Fibroblast of the aortic adventitia (primary cell): ENCODE results near the gene HSPG2. TPM values are rescaled to one million over a fixed set of nuclear protein-coding genes. Genes with fewer than 3 reads are reported as not detected.

ENCODE experiments used
- DNase-seq: peaks from one replicate; pipeline ENCODE4 v3.0.0-alpha.2; 2010; ENCODE audit warnings: low read depth
- H3K4me3 ChIP-seq: 2 replicates; pipeline ENCODE4 v1.5.1; 2011; ENCODE audit warnings: low read depth, mild to moderate bottlenecking, control low read depth, low read length, moderate library complexity
- total RNA-seq: library from RNA; depleted of rRNA; stranded (reverse); fragments of >200 nt; gene quantifications from 2 replicates; pipeline ENCODE4 v1.2.3, GENCODE V29; 2012; ENCODE audit warnings: low replicate concordance
- TF ChIP-seq, protein P1 (sequence below): IDR thresholded peaks from 2 replicates; pipeline ENCODE4 v1.5.1; 2011; ENCODE audit warnings: mild to moderate bottlenecking, low read length, control low read depth, inconsistent platforms; ENCODE audit not compliant: insufficient read depth

Gene HSPG2
- total RNA-seq, 1 donor, result 164 TPM

DNA sequence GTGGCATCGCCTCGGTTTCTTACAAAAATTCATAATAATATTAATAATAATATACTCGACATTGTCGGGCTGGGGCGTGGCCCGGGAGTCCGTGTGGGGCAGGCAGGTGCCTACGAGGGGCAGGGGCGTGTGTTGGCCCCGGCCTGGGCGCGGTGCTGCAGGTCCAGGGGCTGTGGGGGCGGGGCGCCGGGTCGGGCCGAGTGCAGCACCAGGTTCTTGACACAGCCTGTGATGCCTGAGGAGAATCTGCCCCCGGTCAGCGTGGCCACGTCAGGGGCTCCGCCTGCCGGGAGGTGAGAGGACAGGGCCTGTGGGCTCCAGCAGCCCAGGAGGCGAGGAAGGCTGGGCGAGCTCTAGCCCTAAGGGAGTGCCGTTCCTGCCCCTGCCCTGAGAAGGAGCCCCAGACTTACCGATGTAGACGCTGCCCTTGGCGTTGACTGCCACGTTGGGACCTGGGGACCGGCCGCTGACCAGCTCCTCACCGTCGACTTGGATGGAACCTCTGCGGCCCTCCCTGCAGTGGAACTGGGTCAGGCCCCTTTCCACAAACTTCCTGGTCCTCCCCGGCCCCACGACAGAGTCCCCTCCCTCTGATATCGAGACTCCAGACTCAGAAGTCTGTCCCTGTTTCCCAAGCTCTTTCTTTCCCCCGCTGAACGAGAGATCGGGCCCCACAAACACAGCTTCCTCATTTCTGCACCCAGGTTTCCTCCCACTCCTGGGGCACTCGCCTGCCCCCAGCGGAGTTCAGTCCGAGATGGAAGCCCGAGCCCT lies 113.7 kb downstream of the HSPG2 start:
- DNase-seq, result no peak
- no peak overlapping the region for H3K4me3 ChIP-seq

DNA sequence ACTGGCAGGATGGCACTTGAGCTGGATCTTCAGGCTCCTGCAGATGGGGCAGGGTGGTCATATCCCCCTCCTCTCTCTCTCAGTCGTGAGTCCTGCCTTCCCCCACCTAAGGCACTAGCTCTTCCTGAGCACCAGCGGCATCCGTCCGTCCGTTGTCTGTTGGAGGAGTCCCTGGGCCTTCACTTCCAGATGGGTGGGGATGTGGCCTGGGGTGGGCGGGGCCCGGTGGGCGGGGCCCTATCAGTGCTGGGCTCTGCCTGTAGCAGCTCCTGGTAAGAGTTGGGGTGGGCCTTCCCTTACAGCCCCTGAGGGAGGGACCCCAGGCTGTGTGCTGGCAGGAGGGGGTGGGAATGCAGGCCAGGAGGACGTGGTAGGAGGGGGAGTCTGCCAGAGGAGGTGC lies 114.8 kb downstream of the HSPG2 start:
- TF ChIP-seq, protein P1, sequence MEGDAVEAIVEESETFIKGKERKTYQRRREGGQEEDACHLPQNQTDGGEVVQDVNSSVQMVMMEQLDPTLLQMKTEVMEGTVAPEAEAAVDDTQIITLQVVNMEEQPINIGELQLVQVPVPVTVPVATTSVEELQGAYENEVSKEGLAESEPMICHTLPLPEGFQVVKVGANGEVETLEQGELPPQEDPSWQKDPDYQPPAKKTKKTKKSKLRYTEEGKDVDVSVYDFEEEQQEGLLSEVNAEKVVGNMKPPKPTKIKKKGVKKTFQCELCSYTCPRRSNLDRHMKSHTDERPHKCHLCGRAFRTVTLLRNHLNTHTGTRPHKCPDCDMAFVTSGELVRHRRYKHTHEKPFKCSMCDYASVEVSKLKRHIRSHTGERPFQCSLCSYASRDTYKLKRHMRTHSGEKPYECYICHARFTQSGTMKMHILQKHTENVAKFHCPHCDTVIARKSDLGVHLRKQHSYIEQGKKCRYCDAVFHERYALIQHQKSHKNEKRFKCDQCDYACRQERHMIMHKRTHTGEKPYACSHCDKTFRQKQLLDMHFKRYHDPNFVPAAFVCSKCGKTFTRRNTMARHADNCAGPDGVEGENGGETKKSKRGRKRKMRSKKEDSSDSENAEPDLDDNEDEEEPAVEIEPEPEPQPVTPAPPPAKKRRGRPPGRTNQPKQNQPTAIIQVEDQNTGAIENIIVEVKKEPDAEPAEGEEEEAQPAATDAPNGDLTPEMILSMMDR, result no peak
- H3K4me3 ChIP-seq, result no peak overlapping the region
- no peak for DNase-seq

More for the DNA sequence above, 113.7 kb downstream of the HSPG2 start:
- TF ChIP-seq, protein P1, result no peak

DNA sequence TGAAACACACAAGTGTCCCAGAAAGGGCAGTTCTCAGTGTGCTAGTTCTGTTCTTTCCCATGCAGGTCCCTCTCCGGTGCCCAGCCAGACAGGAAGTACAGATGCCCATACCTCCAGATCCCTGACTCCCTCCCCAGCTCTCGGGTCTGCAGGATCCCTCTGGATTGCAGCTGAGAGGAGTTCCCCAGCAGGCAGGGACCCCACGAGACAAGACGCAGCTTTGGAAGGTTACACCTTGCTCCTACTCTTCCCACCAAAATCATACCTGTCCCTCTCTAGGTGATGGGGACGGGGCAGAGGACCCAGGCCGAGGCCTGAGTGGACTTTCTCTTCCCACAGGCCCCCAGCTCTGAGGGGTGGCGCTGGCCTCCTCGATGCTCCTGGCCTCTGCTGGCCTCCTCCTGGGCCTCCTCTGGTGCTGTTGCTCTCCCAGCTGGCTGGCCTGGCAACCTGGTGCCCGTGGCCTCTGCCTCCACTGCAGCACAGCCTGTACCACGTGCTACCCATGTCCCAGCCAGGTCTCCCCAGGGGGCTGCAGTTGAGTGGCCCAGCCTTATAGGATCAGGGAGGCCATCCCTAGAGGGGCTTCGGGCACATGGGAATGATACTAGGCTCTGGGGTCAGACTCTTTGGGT lies 115.6 kb downstream of the HSPG2 start:
- DNase-seq, result no peak
- TF ChIP-seq, protein P1, result no peak
- H3K4me3 ChIP-seq, result no peak overlapping the region

DNA sequence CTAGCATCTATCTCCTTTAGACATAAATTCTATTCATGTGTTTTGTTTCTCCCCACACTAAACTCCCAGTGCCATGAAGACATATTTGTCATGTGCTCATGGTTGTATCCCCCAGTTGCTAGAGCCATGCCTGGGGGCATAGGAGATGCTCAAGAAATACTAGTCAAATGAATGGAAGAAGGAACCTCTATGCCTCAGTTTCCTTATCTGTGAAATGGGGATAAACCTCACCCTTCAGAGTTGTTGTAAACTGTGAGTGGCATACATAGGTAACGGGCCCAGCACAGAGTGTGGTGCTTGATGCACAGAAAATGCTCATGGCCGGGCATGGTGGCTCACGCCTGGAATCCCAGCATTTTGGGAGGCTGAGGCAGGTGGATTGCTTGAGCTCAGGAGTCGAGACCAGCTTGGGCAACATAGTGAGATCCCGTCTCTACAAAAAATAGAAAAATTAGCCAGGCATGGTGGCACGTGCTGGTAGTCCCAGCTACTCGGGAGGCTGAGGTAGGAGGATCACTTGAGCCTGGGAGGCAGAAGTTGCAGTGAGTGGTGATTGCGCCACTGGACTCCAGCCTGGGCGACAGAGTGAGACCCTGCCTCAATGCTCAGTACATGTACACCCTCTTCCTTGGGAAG lies 116.4 kb downstream of the HSPG2 start:
- H3K4me3 ChIP-seq, result no peak overlapping the region
- DNase-seq, result no peak
- TF ChIP-seq, protein P1, result no peak

DNA sequence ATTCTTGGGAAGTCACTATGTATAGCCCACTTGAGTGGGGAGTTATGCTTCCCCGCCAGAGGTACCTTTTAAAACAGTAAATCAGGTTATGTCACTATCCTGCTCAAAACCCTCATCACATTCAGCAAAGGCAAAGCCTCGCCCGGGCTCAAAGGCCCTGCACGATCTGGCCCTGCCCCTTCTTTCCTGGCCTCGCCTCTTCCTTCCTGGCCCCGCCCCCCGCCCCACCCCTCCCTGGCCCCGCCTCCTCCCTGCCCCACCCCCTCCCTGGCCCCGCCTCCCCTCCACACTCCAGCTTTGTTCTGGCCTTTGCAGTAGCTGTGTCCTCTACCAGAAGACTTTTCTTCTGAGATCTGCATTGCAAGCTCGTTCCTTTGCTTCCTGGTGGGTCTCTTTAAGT lies 118.5 kb downstream of the HSPG2 start:
- TF ChIP-seq, protein P1, result no peak
- peak; percentile 20 for DNase-seq
- H3K4me3 ChIP-seq, result no peak overlapping the region

DNA sequence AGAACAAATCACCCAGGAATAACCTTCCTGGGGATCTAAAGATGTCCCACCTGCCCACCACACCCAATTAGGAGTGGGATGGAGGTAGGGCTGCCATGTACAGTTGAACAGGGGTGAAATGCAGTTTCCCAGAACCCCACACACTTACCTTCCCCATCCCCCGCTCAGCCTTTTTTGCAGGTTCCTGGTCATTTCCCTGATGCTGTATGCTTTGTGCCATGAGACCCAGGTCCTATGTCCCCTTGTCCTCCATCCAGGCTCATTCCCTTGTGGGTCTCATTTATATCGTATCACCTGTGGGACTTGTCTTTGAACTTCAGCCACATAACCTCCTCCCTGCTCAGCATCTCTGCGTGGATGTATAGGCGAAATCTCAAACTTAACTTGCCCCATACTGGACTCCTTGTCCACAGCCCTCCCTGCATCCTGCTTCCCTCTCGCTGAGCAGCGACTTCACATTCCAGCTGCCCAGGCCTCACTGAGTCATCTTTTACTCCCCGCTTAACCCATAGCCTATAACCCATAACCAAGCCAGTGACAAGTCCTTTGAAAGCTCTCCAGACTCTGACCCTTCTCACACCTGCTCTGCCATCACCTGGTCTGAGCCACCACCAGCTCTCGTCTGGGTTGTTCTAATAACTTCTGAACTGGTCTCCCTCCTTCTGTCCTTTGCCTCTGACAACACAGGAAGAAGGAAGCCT lies 120.4 kb downstream of the HSPG2 start:
- peak; percentile 47 for DNase-seq
- TF ChIP-seq, protein P1, result no peak

More for the DNA sequence above, 120.4 kb downstream of the HSPG2 start:
- no peak overlapping the region for H3K4me3 ChIP-seq
